Brain microvascular endothelial cell (primary cell): ENCODE measurements around the gene TSEN34.
A peak's percentile ranks its signal among the peaks of the same experiment; 100 is the strongest.

Experiments
- DNase-seq: peaks from one replicate; pipeline ENCODE4 v3.0.0-alpha.2; 2020
- H3K27ac ChIP-seq: fragments of 250-450 bp; sonication (Bioruptor Pico); 2 replicates; pipeline ENCODE4 v1.5.1; 2020; ENCODE audit warnings: mild to moderate bottlenecking, moderate library complexity
- H3K27me3 ChIP-seq: fragments of 250-450 bp; sonication (Bioruptor Pico); replicated peaks from 2 replicates; pipeline ENCODE4 v1.5.1; 2020; ENCODE audit warnings: mild to moderate bottlenecking
- H3K36me3 ChIP-seq: fragments of 250-450 bp; sonication (Bioruptor Pico); replicated peaks from 2 replicates; pipeline ENCODE4 v1.5.1; 2020; ENCODE audit warnings: mild to moderate bottlenecking
- H3K4me3 ChIP-seq: 2 replicates; pipeline ENCODE4 v1.5.1; 2011; ENCODE audit warnings: low read depth, mild to moderate bottlenecking, control low read depth, low read length, moderate library complexity
- CTCF ChIP-seq: IDR thresholded peaks from 2 replicates; pipeline ENCODE4 v1.5.1; 2011; ENCODE audit warnings: low read depth, mild to moderate bottlenecking, moderate library complexity, low read length, control low read depth, inconsistent platforms; ENCODE audit errors: missing control alignments
- in situ Hi-C: cut with HindIII; loops from 2 replicates; pipeline ENCODE4 v1.10.0; 2017; ENCODE audit warnings: low sequenced_read_pairs, low pct_ligation_motif_present

TSEN34 gene

GRCh38 chr19:54207676-54207982, 16.5 kb downstream of the TSEN34 start:
- Histone ChIP-seq H3K36me3 (peaks cover 61% of the 10 kb centered on the region), H3K27ac (no peak overlapping the region)
- in situ Hi-C loops = no loop called here

GRCh38 chr19:54207983-54208783, 17.1 kb downstream of the TSEN34 start:
- Histone ChIP-seq H3K4me3 (no peak overlapping the region), H3K36me3 (peaks cover 56% of the 10 kb centered on the region), H3K27me3 (no peaks in the 10 kb centered on the region), H3K27ac (no peak overlapping the region)
- in situ Hi-C loops = no loop called here
- peak; percentile 40 for DNase-seq
- TF ChIP-seq CTCF = no peak

More at GRCh38 chr19:54207676-54207982, 16.5 kb downstream of the TSEN34 start:
- TF ChIP-seq CTCF = no peak
- H3K27me3 ChIP-seq = no peaks in the 10 kb centered on the region
- no peak for DNase-seq
- H3K4me3 ChIP-seq = no peak overlapping the region

GRCh38 chr19:54208784-54209057, 17.6 kb downstream of the TSEN34 start:
- Histone ChIP-seq H3K27ac (no peak overlapping the region), H3K36me3 (peaks cover 50% of the 10 kb centered on the region), H3K27me3 (no peaks in the 10 kb centered on the region), H3K4me3 (no peak overlapping the region)
- in situ Hi-C loops = no loop called here
- TF ChIP-seq CTCF = no peak
- no peak for DNase-seq

GRCh38 chr19:54209058-54209810, 18.1 kb downstream of the TSEN34 start:
- Histone ChIP-seq H3K36me3 (peaks cover 45% of the 10 kb centered on the region), H3K4me3 (no peak overlapping the region), H3K27ac (peak overlapping the region; percentile 49), H3K27me3 (no peaks in the 10 kb centered on the region)
- no peak for DNase-seq
- no peak for TF ChIP-seq CTCF
- in situ Hi-C loops = no loop called here

- H3K27ac ChIP-seq = peak overlapping the region; percentile 49
- H3K36me3 ChIP-seq = peaks cover 38% of the 10 kb centered on the region
- no peak overlapping the region for H3K4me3 ChIP-seq
- in situ Hi-C loops = no loop called here
- H3K27me3 ChIP-seq = no peaks in the 10 kb centered on the region
- DNase-seq = peak; percentile 99
- no peak for TF ChIP-seq CTCF
These were observed 18.8 kb downstream of the TSEN34 start for GRCh38 chr19:54209811-54210494.
